DMS79 treated with DMSO at 0.1 percent for 48 hours (cell line): Measurements from ENCODE around the gene WDR6.

Experiments used
- DNase-seq: peaks from one replicate; lab custom pipeline; 2025; lab: John Stamatoyannopoulos, UW

WDR6 gene, protein sequence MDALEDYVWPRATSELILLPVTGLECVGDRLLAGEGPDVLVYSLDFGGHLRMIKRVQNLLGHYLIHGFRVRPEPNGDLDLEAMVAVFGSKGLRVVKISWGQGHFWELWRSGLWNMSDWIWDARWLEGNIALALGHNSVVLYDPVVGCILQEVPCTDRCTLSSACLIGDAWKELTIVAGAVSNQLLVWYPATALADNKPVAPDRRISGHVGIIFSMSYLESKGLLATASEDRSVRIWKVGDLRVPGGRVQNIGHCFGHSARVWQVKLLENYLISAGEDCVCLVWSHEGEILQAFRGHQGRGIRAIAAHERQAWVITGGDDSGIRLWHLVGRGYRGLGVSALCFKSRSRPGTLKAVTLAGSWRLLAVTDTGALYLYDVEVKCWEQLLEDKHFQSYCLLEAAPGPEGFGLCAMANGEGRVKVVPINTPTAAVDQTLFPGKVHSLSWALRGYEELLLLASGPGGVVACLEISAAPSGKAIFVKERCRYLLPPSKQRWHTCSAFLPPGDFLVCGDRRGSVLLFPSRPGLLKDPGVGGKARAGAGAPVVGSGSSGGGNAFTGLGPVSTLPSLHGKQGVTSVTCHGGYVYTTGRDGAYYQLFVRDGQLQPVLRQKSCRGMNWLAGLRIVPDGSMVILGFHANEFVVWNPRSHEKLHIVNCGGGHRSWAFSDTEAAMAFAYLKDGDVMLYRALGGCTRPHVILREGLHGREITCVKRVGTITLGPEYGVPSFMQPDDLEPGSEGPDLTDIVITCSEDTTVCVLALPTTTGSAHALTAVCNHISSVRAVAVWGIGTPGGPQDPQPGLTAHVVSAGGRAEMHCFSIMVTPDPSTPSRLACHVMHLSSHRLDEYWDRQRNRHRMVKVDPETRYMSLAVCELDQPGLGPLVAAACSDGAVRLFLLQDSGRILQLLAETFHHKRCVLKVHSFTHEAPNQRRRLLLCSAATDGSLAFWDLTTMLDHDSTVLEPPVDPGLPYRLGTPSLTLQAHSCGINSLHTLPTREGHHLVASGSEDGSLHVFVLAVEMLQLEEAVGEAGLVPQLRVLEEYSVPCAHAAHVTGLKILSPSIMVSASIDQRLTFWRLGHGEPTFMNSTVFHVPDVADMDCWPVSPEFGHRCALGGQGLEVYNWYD

DNA sequence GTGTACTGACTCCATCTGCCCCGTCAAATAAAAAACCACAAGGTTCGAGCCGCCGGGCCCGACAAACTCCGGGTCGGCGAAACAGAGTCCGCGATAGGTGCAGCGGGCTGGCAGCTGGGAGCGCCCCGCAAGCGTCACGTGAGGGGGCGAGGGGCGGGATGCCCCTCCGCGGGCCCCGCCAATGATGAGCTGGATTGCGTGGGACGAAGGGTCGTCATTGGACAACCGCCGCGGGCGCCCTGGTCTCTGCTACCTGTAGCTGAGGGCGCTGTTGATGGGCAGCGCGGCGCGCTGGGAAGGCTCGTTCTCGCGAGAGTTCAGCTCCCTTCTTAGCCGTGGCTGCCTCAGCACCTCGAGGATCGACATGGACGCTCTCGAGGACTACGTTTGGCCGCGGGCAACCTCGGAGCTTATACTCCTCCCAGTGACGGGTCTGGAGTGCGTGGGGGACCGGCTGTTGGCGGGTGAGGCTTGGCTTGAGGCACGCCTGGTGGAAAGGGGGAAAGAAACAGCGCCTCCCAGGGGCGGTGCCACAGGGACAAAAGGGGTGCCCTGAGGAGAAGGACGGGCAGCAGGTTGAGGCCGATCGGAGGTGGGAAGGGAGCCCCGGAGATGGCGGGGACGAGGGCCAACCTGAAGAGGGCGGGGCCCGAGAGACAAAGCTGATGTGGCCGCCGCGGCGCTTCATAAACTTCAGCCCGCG is at the start of gene WDR6:
TSS of gene WDR6 (plus strand) at position 324 of the 703 bp plus-strand sequence. CDS start at position 365, 41 bp downstream.
- DNase-seq: peak; percentile 87

DNA sequence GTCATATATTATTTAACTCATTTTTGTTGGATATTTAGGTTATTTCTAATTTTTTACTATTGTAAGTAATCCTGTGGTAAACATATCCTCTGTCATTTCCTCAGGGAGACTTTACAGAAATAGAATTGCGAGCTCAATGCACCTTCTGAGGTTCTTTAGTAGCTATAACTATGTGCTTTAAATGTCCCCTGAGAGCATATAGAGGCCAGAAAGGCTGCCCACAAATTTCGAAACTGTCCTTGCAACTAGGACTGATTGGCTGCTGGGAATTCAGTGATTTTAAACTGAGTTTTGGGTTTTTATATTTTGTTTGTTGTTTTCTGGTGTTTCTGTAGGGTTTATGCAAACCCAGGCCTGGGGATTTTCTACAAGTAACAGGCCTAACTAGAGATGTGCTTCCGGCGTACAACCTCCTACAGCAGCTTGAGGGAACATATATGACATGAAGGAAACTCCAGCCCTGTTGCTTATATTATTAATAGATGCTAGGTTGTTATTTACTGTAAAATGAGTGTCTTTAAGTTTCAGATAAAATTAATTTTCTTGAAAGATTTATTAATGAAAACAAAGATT is 46.3 kb upstream of the WDR6 start:
- no peak for DNase-seq

DNA sequence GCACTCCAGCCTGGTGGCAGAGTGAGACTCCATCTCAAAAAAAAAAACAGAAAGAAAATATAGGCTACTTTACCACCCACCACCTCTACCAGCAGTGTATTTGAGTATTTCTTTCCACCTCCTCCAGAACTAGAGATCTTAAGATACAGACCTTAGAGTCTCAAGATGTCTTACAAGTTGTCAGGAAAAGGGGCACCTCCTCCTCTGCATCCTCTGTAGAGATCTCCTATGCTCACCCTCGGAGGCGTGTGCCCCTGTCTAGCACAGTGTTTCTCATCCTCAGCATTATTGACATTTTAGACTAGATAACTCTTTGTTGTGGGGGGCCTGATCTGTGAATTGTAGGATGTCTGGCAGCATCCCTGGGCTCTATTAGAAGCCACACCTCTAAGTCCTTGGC is 44.9 kb upstream of the WDR6 start:
- no peak for DNase-seq

DNA sequence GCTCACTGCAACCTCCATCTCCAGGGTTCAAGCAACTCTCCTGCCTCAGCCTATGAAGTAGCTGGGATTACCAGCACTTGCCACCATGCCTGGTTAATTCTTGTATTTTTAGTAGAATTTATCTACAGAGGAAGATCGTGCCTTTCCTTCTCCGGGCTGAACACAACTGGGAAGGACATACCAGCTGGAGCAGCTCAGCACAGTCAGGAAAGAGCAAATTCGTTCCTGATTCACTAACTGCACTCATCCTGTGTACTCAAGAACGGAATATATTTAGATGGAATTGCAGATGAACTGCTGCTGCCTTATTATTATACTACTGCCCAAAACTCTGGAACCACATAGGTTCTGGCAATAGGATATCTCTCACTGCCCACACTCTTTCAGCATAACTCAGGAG is 44.3 kb upstream of the WDR6 start:
- no peak for DNase-seq

DNA sequence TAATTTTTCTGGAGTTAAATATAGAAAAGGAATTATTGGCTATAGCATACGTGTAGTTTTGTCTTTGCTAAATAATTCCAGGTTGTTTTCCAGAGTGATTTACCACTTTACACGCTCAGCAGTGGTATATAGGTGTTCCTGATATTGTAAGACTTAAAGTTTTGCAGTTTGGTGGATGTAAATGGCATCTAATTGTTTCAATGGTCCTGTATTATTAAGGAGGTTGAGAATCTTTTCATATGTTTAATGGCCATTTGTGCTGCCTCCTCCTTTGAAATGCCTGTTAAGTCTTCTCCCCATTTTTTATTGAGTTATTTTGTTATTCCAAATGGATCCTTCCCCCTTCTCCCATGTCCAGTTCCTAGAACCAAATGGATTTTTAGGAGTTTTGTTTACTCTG is 43.6 kb upstream of the WDR6 start:
- DNase-seq: no peak

DNA sequence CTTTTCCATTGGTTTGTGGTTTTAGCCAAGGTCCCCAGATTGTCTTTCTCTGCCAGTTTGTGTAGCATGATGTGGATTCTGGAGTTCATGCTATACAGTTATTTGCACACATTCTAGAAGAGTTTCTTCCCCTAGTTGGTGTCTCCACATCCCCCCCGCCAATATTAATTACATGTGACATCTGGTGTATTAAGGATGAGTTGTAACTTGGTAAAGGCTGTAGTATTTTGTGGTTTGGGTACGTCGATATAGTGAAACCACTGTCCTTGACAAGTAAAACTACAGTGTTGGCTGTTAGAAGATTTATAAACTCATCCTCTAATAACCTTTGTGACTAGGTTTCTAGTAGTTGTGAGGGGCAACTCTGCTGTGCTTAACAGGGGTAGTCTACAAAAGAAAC is 40.8 kb upstream of the WDR6 start:
- no peak for DNase-seq

DNA sequence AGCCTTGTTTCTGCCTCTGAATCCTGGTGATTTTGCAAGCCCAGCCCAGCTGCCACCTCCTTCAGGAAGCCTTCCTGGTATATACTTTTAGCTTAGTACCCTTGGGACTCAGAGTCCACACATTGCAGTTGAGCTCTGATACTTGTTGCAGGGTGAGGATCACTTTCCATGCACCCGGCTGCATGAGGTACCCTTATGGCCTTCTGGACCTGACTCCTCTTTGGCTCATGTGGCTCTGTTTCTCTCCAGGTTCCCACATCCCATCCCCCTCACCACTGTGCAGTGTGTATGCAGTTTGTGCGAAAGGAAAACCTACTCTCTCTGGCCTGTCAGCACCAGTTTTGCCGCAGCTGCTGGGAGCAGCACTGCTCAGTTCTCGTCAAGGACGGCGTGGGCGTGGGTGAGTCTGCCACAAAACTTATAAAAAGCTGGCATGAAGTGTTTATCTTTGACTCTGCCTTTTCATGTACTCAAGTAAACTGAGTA is 40.3 kb upstream of the WDR6 start:
- no peak for DNase-seq

DNA sequence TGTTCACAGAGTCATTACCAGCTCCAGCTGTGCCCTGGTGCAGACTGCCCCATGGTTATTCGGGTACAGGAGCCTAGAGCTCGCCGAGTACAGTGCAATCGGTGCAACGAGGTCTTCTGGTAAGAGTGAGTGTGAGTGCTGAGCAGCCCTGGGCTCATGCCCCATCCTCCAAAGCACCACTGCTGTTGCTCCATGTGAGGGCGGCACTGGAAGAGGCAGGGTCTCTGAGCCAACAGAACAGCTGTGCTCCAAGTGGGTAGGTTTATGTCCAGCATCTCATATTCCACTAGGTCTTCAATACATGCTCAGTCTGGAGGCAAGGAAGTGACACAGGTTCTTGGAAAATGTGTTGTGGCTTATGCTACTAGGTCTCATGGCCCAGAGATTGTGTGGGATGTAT is 36.6 kb upstream of the WDR6 start:
- no peak for DNase-seq

DNA sequence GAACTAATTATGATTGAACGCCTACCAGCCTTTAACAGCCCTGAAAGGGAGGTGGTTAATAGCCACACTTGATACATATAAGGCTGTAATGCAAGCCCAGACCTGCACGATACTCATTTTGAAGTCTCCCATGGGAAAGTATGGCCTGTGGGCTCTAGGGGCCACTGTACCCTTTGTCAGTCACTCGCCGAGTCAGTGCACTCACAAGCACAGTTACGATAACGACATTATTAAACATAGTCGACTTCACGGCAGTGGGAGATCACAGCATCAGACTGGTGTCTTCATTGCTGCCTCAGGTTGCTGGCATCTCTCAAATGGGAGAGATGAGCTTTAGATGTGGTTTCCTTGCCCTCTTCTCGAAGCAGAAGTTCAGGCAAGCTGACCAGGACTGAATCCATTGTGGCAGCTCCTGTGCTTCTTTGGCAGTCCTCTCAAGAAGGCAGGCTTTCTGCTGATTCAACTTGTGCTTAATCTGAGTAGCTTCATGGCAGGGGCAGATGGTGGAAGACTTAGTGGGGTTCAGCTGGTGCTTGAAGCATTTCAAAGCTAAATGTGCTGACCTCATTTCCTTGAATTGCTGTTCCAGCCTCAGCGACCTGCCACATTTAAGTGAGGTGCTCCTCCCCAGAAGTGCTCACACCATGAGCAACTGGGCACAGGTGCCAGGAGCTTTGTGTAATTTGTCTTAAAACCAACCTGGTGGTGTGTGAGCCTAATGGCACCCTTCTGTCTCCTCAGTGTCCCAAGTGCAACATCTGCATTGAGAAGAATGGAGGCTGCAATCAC is 32.9 kb upstream of the WDR6 start:
- DNase-seq: no peak

DNA sequence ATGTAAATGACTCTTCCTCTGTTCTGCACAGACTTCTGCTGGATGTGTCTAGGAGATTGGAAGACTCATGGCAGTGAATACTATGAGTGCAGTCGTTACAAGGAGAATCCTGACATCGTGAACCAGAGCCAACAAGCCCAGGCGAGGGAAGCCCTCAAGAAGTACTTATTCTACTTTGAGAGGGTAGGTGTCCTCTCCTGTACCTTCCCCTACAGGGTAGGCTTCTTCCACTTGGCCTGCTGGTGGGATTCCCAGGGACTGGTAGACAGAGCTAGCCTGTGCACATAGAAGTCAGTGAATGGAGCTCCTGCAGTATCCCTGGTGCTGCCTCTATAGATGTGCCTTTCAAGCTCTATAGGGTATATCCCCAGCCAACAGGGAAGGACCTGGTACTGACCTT is 27.7 kb upstream of the WDR6 start:
- DNase-seq: no peak

DNA sequence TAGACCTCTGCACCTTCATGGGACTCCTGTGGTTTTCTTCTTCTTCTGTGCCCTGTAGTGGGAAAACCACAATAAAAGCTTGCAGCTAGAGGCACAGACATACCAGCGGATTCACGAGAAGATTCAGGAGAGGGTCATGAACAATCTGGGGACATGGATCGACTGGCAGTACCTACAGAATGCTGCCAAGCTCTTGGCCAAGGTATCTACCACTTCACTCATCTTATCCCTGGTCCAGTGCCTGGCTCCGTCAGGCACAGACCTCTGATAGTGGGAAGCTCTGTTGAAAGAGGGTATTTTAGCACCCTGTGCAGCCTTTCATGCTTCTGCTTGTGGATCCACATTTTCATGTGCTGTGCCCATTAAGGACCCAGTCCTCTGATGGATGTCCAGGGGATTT is 26.9 kb upstream of the WDR6 start:
- DNase-seq: no peak

DNA sequence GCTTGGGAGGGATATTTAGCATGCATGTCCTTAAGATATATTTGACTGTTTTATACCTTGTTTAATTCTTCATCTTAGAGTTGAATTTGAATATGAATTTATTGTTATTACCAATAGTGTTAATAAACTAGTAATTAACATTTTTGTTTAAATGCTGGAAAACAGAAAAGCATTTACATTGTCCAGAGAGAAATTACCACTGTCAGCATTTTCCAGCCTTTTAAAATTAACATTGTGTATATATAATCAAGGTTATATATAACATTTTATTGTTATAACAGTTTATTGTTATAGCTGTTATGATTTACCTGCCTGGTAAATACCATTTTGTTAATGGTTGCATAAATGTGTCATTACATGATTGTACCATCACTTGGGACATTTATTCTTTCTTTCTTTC is 25.2 kb upstream of the WDR6 start:
- no peak for DNase-seq

DNA sequence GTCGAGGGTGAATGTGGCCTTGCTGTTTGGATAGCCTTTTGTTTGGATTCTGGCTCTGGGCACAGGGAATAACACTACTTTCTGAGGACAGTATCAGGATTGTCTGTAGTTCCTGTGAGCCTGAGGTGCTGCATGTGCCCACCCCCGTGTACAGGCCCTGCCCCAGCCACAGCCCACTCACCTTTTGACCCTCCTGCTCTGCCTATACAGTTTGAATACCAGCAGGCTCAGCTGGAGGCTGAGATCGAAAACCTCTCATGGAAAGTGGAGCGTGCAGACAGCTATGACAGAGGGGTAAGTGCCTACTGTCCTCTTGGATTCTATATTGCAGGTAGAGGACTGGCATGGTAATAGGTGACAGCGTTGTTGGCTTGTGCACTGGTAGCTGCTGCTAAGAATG is 24.5 kb upstream of the WDR6 start:
- DNase-seq: no peak

DNA sequence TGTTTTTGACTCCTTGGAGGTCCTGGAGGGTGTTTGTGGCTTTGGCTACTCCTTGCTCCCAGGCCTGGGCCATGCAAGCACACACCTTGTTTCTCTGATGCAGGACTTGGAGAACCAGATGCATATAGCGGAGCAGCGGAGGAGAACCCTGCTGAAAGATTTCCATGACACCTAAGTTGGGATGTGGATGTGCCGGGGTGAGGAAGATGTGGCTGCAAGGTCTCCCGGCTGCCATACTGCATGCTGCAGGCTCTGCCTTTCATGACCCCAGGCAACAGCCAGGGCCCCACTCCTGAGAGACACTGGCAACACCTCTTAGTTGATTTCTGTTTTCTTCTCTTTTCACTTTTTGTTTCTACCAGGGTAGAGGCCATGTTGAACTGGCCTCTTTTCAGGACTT is 24.1 kb upstream of the WDR6 start:
- DNase-seq: no peak

DNA sequence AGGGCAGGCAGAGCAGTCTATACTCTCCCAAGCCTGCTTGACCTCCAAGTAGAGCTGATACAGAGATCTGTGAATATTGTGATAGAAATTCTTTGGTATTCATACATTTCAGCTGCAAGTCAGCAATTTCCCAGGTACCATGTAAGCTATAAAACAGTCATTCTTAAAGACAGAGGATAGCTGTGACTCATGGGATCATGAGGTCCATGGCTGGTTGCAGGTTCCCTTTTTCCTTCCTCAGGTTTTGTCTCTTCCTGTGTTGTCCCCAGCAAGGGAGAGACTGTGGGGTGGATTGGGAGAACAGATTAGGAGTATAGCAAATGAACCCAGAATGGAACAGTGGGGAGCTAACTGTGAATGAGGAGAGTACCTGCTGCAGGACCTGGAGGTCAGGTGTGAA is 22.5 kb upstream of the WDR6 start:
- no peak for DNase-seq

DNA sequence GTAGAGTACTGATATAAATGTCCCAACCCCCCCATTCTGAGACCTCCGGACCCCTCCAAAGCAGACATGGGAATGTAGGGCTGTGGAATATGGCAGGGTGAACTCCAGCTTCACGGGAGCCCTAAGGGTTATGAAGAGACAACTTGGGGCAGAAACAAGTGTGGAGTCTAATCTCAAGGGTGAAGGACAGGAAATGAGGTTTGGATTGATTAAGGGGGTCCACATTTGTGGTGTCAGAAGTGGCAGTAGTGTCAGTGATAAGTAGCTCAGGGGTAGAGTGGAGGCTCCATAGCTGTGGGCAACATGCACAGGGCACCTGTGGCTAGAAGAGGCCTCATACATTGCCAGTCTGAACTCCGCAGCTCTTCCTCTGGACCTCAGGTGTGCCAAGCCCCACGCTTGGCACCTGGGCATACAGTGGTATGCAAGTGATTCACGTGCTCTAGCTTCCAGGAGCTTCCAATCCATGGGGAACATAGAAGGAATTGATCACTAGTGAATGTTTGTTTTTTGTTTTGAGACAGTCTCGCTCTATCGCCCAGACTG is 21.3 kb upstream of the WDR6 start:
- DNase-seq: no peak

DNA sequence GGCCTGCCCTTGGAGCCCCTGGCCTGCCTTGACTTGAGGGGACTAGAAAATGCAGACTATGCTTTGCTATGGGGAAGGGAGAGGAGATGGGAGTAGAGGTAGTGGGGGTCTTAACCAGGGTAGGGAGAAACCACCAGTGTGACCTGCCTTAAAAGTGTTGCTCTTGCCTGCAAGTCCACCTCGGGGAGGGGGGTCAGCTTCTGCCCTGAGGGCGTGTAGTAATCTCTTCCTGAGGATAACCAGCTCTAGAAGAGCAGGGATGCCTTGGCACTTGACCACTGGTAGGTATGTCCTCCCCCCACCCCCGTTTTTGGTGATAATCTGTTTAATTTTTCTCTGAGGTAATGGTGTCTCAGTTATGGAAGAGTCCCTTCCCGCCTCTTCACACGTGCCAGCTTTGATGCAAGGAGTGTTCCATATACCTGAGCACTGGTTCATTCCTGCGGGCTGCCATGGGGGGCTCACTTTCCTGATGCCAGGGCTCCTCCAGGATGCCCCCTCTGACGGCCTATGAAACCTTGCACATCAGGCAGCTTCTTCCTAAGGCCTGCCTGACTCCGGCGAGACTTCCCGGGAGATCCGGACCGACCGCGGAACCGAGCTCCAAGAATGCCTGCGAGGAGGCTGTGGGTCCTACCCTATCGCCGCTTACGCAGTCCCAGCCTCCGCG is 17.9 kb upstream of the WDR6 start:
- no peak for DNase-seq

DNA sequence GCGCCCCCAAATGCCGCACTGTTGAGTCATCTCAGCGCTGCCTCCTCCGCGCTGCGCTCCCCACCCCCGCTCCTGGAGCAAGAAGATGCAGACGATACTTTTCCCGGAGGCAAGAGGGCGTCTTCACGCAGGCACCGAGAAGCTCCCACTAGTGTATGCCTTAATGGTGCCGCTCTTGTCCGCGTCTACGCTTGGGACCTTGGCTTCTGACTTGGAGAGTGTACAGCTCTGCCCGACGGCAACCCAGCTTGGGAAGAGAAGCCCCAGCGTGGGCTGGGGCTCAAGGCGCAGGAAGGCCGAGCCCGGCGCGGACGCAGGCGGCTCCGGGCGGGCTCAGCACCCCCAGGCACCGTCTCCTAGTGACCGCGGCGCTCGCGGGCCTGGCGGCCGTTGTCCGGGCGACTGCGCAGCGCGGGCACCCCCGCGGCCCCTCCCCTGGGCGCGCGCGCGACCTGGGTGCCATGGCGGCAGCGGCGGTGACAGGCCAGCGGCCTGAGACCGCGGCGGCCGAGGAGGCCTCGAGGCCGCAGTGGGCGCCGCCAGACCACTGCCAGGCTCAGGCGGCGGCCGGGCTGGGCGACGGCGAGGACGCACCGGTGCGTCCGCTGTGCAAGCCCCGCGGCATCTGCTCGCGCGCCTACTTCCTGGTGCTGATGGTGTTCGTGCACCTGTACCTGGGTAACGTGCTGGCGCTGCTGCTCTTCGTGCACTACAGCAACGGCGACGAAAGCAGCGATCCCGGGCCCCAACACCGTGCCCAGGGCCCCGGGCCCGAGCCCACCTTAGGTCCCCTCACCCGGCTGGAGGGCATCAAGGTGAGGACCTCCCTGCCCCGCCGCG is 17.2 kb upstream of the WDR6 start, which contains the start of gene P4HTM:
TSS of gene P4HTM (plus strand) at position 446 of the 840 bp plus-strand sequence. CDS start at position 462, 16 bp downstream.
- DNase-seq: peak; percentile 13
